RWPE1 (cell line): ENCODE measurements around the gene TSPAN9.

Source experiments
- CTCF ChIA-PET: fragments of 350-600 bp; sonication (Branson Sonifier 250); formaldehyde crosslinking; extraction: SDS; loops from one replicate; lab custom pipeline; 2021; lab: Yijun Ruan, JAX
- POLR2A ChIA-PET: fragments of 400-600 bp; formaldehyde crosslinking; extraction: SDS; loops from one replicate; lab custom pipeline; 2020; ENCODE audit warnings: antibody characterized with exemption; ENCODE audit not compliant: low non-redundant PET; lab: Yijun Ruan, JAX
- DNase-seq: peaks from one replicate; pipeline ENCODE4 v3.0.0; 2012; ENCODE audit warnings: low spot score
- H3K27ac ChIP-seq: fragments of 450-650 bp; 2 replicates; pipeline ENCODE4 v1.5.1; 2017
- CTCF ChIP-seq: fragments of 450-650 bp; conservative IDR thresholded peaks from 2 replicates; pipeline ENCODE4 v1.5.1; 2017; ENCODE audit warnings: low read depth, mild to moderate bottlenecking

TSPAN9 gene

GRCh38 chr12:3320881-3321509 is 243.8 kb downstream of the TSPAN9 start:
- no peak for TF ChIP-seq CTCF
- ChIA-PET POLR2A (no interaction called here), CTCF (no interaction called here)
- H3K27ac ChIP-seq: no peak overlapping the region
- no peak for DNase-seq

GRCh38 chr12:3321881-3322280 is 244.7 kb downstream of the TSPAN9 start:
- CTCF ChIA-PET: no interaction called here

GRCh38 chr12:3323002-3323685 is 246.0 kb downstream of the TSPAN9 start:
- TF ChIP-seq CTCF: no peak
- ChIA-PET POLR2A (no interaction called here), CTCF (no interaction called here)
- H3K27ac ChIP-seq: no peak overlapping the region
- DNase-seq: no peak

More at GRCh38 chr12:3321881-3322280, 244.7 kb downstream of the TSPAN9 start:
- POLR2A ChIA-PET: no interaction called here
- TF ChIP-seq CTCF: no peak
- no peak overlapping the region for H3K27ac ChIP-seq
- no peak for DNase-seq

- TF ChIP-seq CTCF: no peak
- no peak overlapping the region for H3K27ac ChIP-seq
- ChIA-PET CTCF (interaction anchor here (0.7 kb wide), 1 partner anchor 217 kb away, joined by 3 read pairs; no protein-coding TSS in a partner anchor), POLR2A (no interaction called here)
- no peak for DNase-seq
These were observed 248.6 kb downstream of the TSPAN9 start for GRCh38 chr12:3325736-3326135.

- POLR2A ChIA-PET: no interaction called here
These were observed 249.1 kb downstream of the TSPAN9 start for GRCh38 chr12:3326156-3326849.

More at GRCh38 chr12:3326156-3326849, 249.1 kb downstream of the TSPAN9 start:
- CTCF ChIA-PET: interaction anchor here (0.7 kb wide), 1 partner anchor 216 kb away, joined by 3 read pairs; no protein-coding TSS in a partner anchor
- DNase-seq: no peak
- no peak for TF ChIP-seq CTCF
- no peak overlapping the region for H3K27ac ChIP-seq
